ENCODE measurements around the gene ASB8. TPM values are rescaled to one million over a fixed set of nuclear protein-coding genes. Genes with fewer than 3 reads are reported as not detected.

ASB8 gene
- total RNA-seq, 1 experiment from 2014 or later: 25.4 TPM

DNA sequence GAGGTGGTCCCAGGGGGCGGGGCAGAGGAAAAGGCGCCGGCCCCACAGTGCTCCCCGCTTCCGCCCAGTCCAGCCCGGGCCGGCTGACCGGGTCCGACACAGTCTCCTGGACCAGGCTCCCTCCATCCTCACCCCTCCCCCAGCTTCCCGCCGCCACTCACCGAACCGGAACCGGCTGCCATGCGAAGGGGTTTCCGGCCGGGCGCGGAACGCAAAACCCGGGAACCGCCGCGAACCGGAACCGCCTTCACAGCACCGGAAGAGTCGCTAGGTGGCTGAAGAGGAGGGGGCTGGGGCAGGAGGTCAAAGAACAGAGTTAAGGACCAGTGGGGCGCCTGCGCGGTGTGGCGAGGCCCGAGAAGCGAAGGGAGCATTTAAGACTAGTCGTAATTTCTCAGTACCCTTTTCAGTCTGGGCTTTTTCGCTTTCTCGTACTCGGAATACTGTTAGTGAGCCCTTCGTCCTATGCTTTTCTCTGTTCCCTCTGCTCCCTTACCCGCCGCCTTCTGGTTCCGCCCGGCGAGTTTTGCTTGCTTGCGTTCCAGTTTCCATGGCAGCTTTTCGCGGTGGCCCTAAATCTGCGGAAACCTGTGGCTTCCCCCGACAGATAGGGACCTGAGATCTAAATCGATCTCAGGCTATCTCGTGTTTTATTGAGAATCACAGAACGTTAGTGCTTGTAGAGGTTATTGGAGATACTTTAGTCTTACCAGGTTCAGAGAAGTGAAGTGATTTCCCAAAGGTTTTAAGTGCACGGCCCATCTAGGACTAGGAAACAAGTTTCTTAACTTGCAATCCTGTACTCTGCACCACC lies 51.2 kb downstream of the ASB8 start, which contains the start of gene SENP1:
SENP1 (minus strand) TSS at position 213 of the 814 bp plus-strand sequence. CDS start 4,607 bp downstream, outside the sequence.
- DNase-seq (ENCODE audit: low read depth): peak; percentile 83

DNA sequence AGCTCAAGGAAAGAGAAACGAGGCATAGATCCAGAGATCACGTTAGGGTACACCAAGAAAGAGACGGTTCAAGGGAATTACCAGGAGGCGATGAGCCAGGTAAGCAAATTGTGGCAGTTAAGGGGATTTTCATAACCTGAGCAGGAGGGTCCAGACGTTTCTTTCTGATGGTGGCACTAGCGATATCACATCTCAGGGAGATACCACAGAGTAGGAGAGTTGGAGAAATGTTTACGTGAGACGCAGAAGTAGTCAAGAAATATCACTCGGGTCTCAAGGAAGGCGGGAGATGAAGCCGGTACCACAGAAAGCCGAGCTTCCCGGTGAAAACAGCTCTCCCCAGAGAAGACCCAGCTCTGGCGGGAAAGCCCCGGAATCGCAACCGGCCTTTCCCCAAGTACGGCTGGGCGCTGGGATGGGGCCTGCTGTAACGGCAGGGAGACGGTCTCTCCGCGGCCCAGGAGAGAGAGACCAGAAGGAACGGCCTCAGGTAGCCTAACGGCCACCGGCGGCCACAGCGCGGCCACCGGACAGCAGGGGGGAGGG lies 51.9 kb downstream of the ASB8 start:
- no peak for DNase-seq (ENCODE audit: low read depth)

GRCh38 chr12:48104531-48104930 lies 52.8 kb downstream of the ASB8 start:
- DNase-seq (ENCODE audit: low read depth): no peak

Other genes starting within 250 kb of the ASB8 start
- gene TMEM106C, start 193.9 kb downstream of the ASB8 start, total RNA-seq (2014; rRNA removed; shearing (Covaris generic)): 237 and 269 TPM in 2 replicates
- not detected in 2 replicates for gene COL2A1, start 153.0 kb downstream of the ASB8 start, total RNA-seq (2014; rRNA removed; shearing (Covaris generic))
- gene SENP1, start 51.4 kb downstream of the ASB8 start, total RNA-seq (2014; rRNA removed; shearing (Covaris generic)): 19.7 and 20.0 TPM in 2 replicates
- 38.4 and 56.4 TPM in 2 replicates for gene PFKM, start 38.2 kb downstream of the ASB8 start, total RNA-seq (2014; rRNA removed; shearing (Covaris generic))
- 0.20 and 0.24 TPM in 2 replicates for gene CCDC184, start 26.1 kb upstream of the ASB8 start, total RNA-seq (2014; rRNA removed; shearing (Covaris generic))
- not detected in 2 replicates for gene OR10AD1, start 45.8 kb upstream of the ASB8 start, total RNA-seq (2014; rRNA removed; shearing (Covaris generic))
- 3.5 and 4.7 TPM in 2 replicates for gene ZNF641, start 193.4 kb upstream of the ASB8 start, total RNA-seq (2014; rRNA removed; shearing (Covaris generic))

Measured in RPMI7951 (cell line).